Renal cortex interstitium (tissue), 3 donors: Measurements from ENCODE around the gene KRT72. TPM values are rescaled to one million over a fixed set of nuclear protein-coding genes. Genes with fewer than 3 reads are reported as not detected.

Experiments
- polyA plus RNA-seq, 3 donors: library from polyadenylated mRNA; unstranded; fragments of 120-200 nt; gene quantifications; one replicate each; pipeline ENCODE4 v1.2.1, GENCODE V29; 2013; ENCODE audit not compliant: insufficient read length in 3 of 3

KRT72 gene
- polyA plus RNA-seq, 3 donors: 0.12 TPM; not detected in 2

Other genes with a start within 250 kb of the KRT72 start
- not detected for gene KRT85, start 234.0 kb downstream of the KRT72 start, polyA plus RNA-seq
- not detected for gene KRT84, start 215.8 kb downstream of the KRT72 start, polyA plus RNA-seq
- gene KRT82, start 195.1 kb downstream of the KRT72 start, polyA plus RNA-seq: not detected
- gene KRT75, start 167.1 kb downstream of the KRT72 start, polyA plus RNA-seq: not detected
- gene KRT6B, start 149.3 kb downstream of the KRT72 start, polyA plus RNA-seq: not detected
- gene KRT6C, start 127.7 kb downstream of the KRT72 start, polyA plus RNA-seq: not detected
- gene KRT6A, start 108.2 kb downstream of the KRT72 start, polyA plus RNA-seq: not detected
- gene KRT5, start 81.1 kb downstream of the KRT72 start, polyA plus RNA-seq: under 1 TPM; 0.24 to 0.33 (median 0.27) TPM
- gene KRT71, start 48.3 kb downstream of the KRT72 start, polyA plus RNA-seq: not detected
- not detected for gene KRT74, start 27.6 kb downstream of the KRT72 start, polyA plus RNA-seq
- gene KRT73, start 17.1 kb upstream of the KRT72 start, polyA plus RNA-seq: under 1 TPM in 1 of 3 donors, not detected in 2; 0.04 TPM
- not detected for gene KRT2, start 50.7 kb upstream of the KRT72 start, polyA plus RNA-seq
- gene KRT1, start 78.9 kb upstream of the KRT72 start, polyA plus RNA-seq: under 1 TPM; 0.06 to 0.26 (median 0.11) TPM
- gene KRT77, start 102.1 kb upstream of the KRT72 start, polyA plus RNA-seq: not detected
- not detected for gene KRT76, start 175.9 kb upstream of the KRT72 start, polyA plus RNA-seq
- gene KRT3, start 194.7 kb upstream of the KRT72 start, polyA plus RNA-seq: not detected
- under 1 TPM; 0.20 to 0.81 (median 0.65) TPM for gene KRT4, start 212.7 kb upstream of the KRT72 start, polyA plus RNA-seq
- gene KRT79, start 232.8 kb upstream of the KRT72 start, polyA plus RNA-seq: not detected
- gene KRT78, start 247.5 kb upstream of the KRT72 start, polyA plus RNA-seq: not detected